ENCODE measurements around the gene DNAJC16.

The DNAJC16 gene

GRCh38 chr1:15557594-15557993 lies 30.9 kb downstream of the DNAJC16 start:
- H3K4me3 ChIP-seq (replicated peaks; ENCODE audit: insufficient read depth, low read length), result no peak overlapping the region
- no peak for DNase-seq (ENCODE audit: low read depth in 1 of 2, low spot score in 1 of 2)
- no peaks in the 10 kb centered on the region for H3K27me3 ChIP-seq (ENCODE audit: insufficient read depth, poor library complexity, severe bottlenecking)
- H3K27ac ChIP-seq (replicated peaks), result no peak overlapping the region
- no peak for TF ChIP-seq SPI1 (IDR thresholded peaks at IDR 0.05; ENCODE audit: borderline replicate concordance, low read depth)

DNA sequence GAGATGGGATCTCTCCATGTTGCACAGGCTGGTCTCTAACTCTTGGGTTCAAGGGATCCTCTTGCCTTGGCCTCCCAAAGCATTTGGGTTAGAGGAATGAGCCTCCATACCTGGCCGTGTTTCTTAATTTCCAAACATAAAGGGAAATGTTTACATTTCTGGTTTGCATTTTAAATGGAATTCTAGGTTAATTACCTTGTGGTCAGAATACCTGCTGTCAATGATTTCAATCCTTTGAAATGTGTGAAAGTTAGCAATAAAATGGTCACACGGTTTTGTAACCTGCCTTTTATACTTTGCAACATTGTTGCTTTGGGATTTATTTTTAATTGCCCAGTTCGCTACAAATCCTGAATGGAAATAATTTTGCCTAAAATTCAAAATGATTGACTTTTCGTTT lies 31.9 kb downstream of the DNAJC16 start:
- H3K27me3 ChIP-seq (ENCODE audit: insufficient read depth, poor library complexity, severe bottlenecking), result no peaks in the 10 kb centered on the region
- no peak for TF ChIP-seq REST (IDR thresholded peaks at IDR 0.05; ENCODE audit: insufficient replicate concordance, low read depth)
- TF ChIP-seq POLR2AphosphoS5 (IDR thresholded peaks at IDR 0.05; ENCODE audit: low read depth), result no peak
- TF ChIP-seq GABPA (IDR thresholded peaks at IDR 0.05; ENCODE audit: low read depth), result no peak
- TF ChIP-seq SPI1 (IDR thresholded peaks at IDR 0.05; ENCODE audit: borderline replicate concordance, low read depth), result no peak
- TF ChIP-seq, protein P1, sequence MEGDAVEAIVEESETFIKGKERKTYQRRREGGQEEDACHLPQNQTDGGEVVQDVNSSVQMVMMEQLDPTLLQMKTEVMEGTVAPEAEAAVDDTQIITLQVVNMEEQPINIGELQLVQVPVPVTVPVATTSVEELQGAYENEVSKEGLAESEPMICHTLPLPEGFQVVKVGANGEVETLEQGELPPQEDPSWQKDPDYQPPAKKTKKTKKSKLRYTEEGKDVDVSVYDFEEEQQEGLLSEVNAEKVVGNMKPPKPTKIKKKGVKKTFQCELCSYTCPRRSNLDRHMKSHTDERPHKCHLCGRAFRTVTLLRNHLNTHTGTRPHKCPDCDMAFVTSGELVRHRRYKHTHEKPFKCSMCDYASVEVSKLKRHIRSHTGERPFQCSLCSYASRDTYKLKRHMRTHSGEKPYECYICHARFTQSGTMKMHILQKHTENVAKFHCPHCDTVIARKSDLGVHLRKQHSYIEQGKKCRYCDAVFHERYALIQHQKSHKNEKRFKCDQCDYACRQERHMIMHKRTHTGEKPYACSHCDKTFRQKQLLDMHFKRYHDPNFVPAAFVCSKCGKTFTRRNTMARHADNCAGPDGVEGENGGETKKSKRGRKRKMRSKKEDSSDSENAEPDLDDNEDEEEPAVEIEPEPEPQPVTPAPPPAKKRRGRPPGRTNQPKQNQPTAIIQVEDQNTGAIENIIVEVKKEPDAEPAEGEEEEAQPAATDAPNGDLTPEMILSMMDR (IDR thresholded peaks at IDR 0.05; ENCODE audit: insufficient read depth, low read length), result no peak
- H3K27ac ChIP-seq (replicated peaks), result no peak overlapping the region
- no peak for DNase-seq (ENCODE audit: low read depth in 1 of 2, low spot score in 1 of 2)
- H3K4me3 ChIP-seq (replicated peaks; ENCODE audit: insufficient read depth, low read length), result no peak overlapping the region

DNA sequence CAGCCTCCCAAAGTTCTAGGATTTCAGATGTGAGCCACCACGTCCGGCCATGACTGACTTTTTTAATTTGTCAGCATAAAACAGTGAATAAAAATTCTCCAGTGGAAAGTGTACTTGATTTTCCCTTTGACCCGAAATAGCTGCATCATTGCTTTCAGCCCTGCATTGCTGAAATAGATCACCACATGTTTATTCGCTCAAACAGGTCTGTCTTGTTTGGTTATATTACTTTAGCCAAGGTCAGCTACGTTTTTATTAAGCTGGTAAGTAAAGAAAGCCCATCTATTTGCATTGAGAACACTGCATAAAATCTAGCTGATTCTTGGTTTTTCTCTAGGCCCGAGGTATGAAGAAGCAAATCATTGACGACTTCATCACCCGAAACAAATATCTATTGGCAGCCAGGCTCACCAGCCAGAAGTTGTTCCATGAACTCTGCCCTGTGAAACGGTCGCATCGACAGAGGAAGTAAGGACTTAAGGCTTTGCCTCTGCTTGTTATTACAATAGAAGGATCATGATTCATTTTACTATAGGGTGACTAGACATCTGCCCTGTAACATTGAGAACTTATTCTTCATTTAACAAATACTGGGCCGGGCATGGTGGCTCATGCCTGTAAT lies 32.7 kb downstream of the DNAJC16 start:
- Histone ChIP-seq H3K27me3 (ENCODE audit: insufficient read depth, poor library complexity, severe bottlenecking) (no peaks in the 10 kb centered on the region), H3K4me3 (replicated peaks; ENCODE audit: insufficient read depth, low read length) (no peak overlapping the region), H3K27ac (replicated peaks) (no peak overlapping the region)
- TF ChIP-seq, protein P1 (IDR thresholded peaks at IDR 0.05; ENCODE audit: insufficient read depth, low read length), result no peak
- TF ChIP-seq SPI1 (IDR thresholded peaks at IDR 0.05; ENCODE audit: borderline replicate concordance, low read depth), result no peak
- TF ChIP-seq REST (IDR thresholded peaks at IDR 0.05; ENCODE audit: insufficient replicate concordance, low read depth), result no peak
- TF ChIP-seq GABPA (IDR thresholded peaks at IDR 0.05; ENCODE audit: low read depth), result no peak
- TF ChIP-seq POLR2AphosphoS5 (IDR thresholded peaks at IDR 0.05; ENCODE audit: low read depth), result no peak
- no peak for DNase-seq (ENCODE audit: low read depth in 1 of 2, low spot score in 1 of 2)

GRCh38 chr1:15568387-15569073 lies 41.9 kb downstream of the DNAJC16 start:
- TF ChIP-seq REST (IDR thresholded peaks at IDR 0.05; ENCODE audit: insufficient replicate concordance, low read depth), result no peak
- TF ChIP-seq POLR2AphosphoS5 (IDR thresholded peaks at IDR 0.05; ENCODE audit: low read depth), result no peak
- TF ChIP-seq GABPA (IDR thresholded peaks at IDR 0.05; ENCODE audit: low read depth), result no peak
- TF ChIP-seq, protein P1 (IDR thresholded peaks at IDR 0.05; ENCODE audit: insufficient read depth, low read length), result no peak
- TF ChIP-seq SPI1 (IDR thresholded peaks at IDR 0.05; ENCODE audit: borderline replicate concordance, low read depth), result no peak
- H3K27ac ChIP-seq (replicated peaks), result no peak overlapping the region
- no peak overlapping the region for H3K4me3 ChIP-seq (replicated peaks; ENCODE audit: insufficient read depth, low read length)
- DNase-seq (ENCODE audit: low read depth in 1 of 2, low spot score in 1 of 2), result no peak
- H3K27me3 ChIP-seq (ENCODE audit: insufficient read depth, poor library complexity, severe bottlenecking), result no peaks in the 10 kb centered on the region

All from HL-60 (cell line).